Epidermal melanocyte (primary cell): ENCODE measurements around the gene TMEM232.
"Not testable (repeated sequence)": the region's sequence is repeated elsewhere in the genome, so short reads cannot be mapped to it uniquely, and the experiment has no call there.

ENCODE experiments used
- DNase-seq: peaks from one replicate; pipeline ENCODE4 v3.0.0; 2011; ENCODE audit warnings: low spot score; ENCODE audit not compliant: insufficient read length

The TMEM232 gene

GRCh38 chr5:110726249-110727024 lies at the start of gene TMEM232:
TSS of gene TMEM232 (minus strand) at chr5:110726671. CDS start at chr5:110667352, 59,319 bp downstream.
- DNase-seq: no peak

- DNase-seq: no peak
These were observed 43.8 kb upstream of the TMEM232 start for GRCh38 chr5:110770286-110770685.

GRCh38 chr5:110769000-110769681 lies 42.7 kb upstream of the TMEM232 start:
- DNase-seq: peak; percentile 45

GRCh38 chr5:110768138-110768860 lies 41.8 kb upstream of the TMEM232 start:
- no peak for DNase-seq

GRCh38 chr5:110760158-110760557 lies 33.7 kb upstream of the TMEM232 start:
- DNase-seq: no peak

- no peak for DNase-seq
These were observed 30.8 kb upstream of the TMEM232 start for GRCh38 chr5:110757118-110757729.

GRCh38 chr5:110754181-110754580 lies 27.7 kb upstream of the TMEM232 start:
- no peak for DNase-seq

GRCh38 chr5:110753600-110753999 lies 27.1 kb upstream of the TMEM232 start:
- no peak for DNase-seq

- DNase-seq: no peak
These were observed 26.5 kb upstream of the TMEM232 start for GRCh38 chr5:110752953-110753352.

GRCh38 chr5:110751902-110752762 lies 25.7 kb upstream of the TMEM232 start:
- DNase-seq: no peak

GRCh38 chr5:110738812-110739651 lies 12.6 kb upstream of the TMEM232 start, which contains the start of gene SLC25A46:
TSS of gene SLC25A46 (plus strand) at chr5:110739007. CDS start at chr5:110739120, 113 bp downstream.
- DNase-seq: peak; percentile 79

- peak; percentile 52 for DNase-seq
These were observed 12.0 kb upstream of the TMEM232 start for GRCh38 chr5:110738503-110738811.

- DNase-seq: no peak
These were observed 10.3 kb upstream of the TMEM232 start for GRCh38 chr5:110736753-110737152.

GRCh38 chr5:110735556-110735955 lies 9.1 kb upstream of the TMEM232 start:
- no peak for DNase-seq

- DNase-seq: no peak
These were observed 7.6 kb upstream of the TMEM232 start for GRCh38 chr5:110734101-110734500.

GRCh38 chr5:110731499-110731898 lies 5.0 kb upstream of the TMEM232 start:
- not testable (repeated sequence) for DNase-seq

- no peak for DNase-seq
These were observed 499 bp upstream of the TMEM232 start for GRCh38 chr5:110727025-110727314.

GRCh38 chr5:110718311-110718710 lies 8.2 kb downstream of the TMEM232 start:
- no peak for DNase-seq

- no peak for DNase-seq
These were observed 9.9 kb downstream of the TMEM232 start for GRCh38 chr5:110716247-110717245.
